Measurements from ENCODE around the gene SRRM2. TPM values are rescaled to one million over a fixed set of nuclear protein-coding genes. Genes with fewer than 3 reads are reported as not detected.

The SRRM2 gene
- total and polyA plus RNA-seq, 9 of the 15 experiments (the other 6 are each of a cell fraction or from before 2014, with no cell fraction given): 26.7 to 563 (median 81.1) TPM

DNA sequence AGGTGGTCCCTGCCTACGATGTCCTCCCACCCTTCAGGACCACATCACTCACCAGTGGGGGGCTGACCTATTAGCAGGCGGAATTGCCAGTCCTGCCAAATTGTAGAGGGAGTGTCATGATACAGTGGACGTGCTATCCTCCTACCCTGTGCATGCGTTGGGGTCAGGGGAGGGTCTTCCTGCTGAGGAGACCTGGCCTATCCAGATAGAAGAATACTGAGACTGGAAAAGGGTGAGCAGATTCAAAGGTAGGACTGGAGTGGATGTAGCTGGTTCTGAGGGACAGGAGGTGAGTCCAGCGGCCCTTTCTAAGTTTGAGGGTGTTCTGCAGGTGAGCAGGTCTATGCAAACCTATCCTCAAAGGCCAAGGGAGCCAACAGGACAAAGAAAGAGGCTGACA, 53.8 kb downstream of the SRRM2 start:
- peaks cover 4 to 50% of the 10 kb centered on the region in 2 experiments; a peak in 4 of 5 replicates for H3K27me3 ChIP-seq (ENCODE audit: control insufficient read depth in 2 of 2, insufficient read depth in 2 of 2, low read length in 2 of 2)
- intact Hi-C loops (cut with micrococcal nuclease) (no loop called here), in situ Hi-C loops (cut with MboI) (no loop called here)
- no peaks in the 10 kb centered on the region for H3K36me3 ChIP-seq (ENCODE audit: control insufficient read depth, insufficient read depth, low read length)
- CTCF ChIA-PET (ENCODE audit: low intra/inter-chr PET ratio): no interaction called here
- peaks cover 0 to under 1% of the 10 kb centered on the region in 2 experiments; a peak in 1 of 5 replicates for H3K4me1 ChIP-seq (replicated peaks in 1 of 2; ENCODE audit: control insufficient read depth in 2 of 2, insufficient read depth in 2 of 2, low read length in 2 of 2)
- no peak overlapping the region for H3K9ac ChIP-seq (ENCODE audit: insufficient read depth in 1 of 2, low read depth in 2 of 2, low read length in 2 of 2)
- FAIRE-seq (no peak), ATAC-seq (no peak), DNase-seq (ENCODE audit: extremely low read depth in 1 of 4, low spot score in 3 of 4) (no peak)
- 0% methylated on average over 5 of the region's 5 CpGs for WGBS (ENCODE audit: insufficient coverage, low coverage, missing lambda C conversion rate)
- no peak overlapping the region for H3K27ac ChIP-seq (ENCODE audit: extremely low read depth, low read depth, low read length)
- H3K79me2 ChIP-seq (ENCODE audit: control insufficient read depth, insufficient read depth, low read length): no peaks in the 10 kb centered on the region
- no peaks in the 10 kb centered on the region for H3K9me1 ChIP-seq (ENCODE audit: control insufficient read depth, insufficient read depth, low read length)
- no peaks in the 10 kb centered on the region for H4K20me1 ChIP-seq (replicated peaks; ENCODE audit: control insufficient read depth, insufficient read depth, low read length)
- peaks cover 4% of the 10 kb centered on the region; the same call in 1 of the 2 replicates for H3K9me3 ChIP-seq (replicated peaks; ENCODE audit: control insufficient read depth, insufficient read depth, low read depth, low read length)
- POLR2A ChIA-PET: no interaction called here
- H3K4me2 ChIP-seq (ENCODE audit: insufficient read depth, low read length): no peak overlapping the region
- BruUV-seq (replicated peaks): no TSS peak
- no peak overlapping the region for H2AFZ ChIP-seq (ENCODE audit: low read depth, low read length)
- no peak overlapping the region for H3K4me3 ChIP-seq
- no peak for TF ChIP-seq MBD1 (CRISPR knock-in tag; IDR thresholded peaks at IDR 0.05)
- TF ChIP-seq ZNF3 (CRISPR knock-in tag; IDR thresholded peaks at IDR 0.05): no peak
- TF ChIP-seq ZKSCAN1 (IDR thresholded peaks at IDR 0.05; ENCODE audit: low read depth, low read length): no peak
- TF ChIP-seq SMAD2 (IDR thresholded peaks at IDR 0.05; ENCODE audit: low read depth, low read length): no peak
- TF ChIP-seq ATF6 (CRISPR knock-in tag; IDR thresholded peaks at IDR 0.05): no peak
- no peak for TF ChIP-seq ZBED1 (IDR thresholded peaks at IDR 0.05)
- TF ChIP-seq, protein P1, sequence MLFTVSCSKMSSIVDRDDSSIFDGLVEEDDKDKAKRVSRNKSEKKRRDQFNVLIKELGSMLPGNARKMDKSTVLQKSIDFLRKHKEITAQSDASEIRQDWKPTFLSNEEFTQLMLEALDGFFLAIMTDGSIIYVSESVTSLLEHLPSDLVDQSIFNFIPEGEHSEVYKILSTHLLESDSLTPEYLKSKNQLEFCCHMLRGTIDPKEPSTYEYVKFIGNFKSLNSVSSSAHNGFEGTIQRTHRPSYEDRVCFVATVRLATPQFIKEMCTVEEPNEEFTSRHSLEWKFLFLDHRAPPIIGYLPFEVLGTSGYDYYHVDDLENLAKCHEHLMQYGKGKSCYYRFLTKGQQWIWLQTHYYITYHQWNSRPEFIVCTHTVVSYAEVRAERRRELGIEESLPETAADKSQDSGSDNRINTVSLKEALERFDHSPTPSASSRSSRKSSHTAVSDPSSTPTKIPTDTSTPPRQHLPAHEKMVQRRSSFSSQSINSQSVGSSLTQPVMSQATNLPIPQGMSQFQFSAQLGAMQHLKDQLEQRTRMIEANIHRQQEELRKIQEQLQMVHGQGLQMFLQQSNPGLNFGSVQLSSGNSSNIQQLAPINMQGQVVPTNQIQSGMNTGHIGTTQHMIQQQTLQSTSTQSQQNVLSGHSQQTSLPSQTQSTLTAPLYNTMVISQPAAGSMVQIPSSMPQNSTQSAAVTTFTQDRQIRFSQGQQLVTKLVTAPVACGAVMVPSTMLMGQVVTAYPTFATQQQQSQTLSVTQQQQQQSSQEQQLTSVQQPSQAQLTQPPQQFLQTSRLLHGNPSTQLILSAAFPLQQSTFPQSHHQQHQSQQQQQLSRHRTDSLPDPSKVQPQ (CRISPR knock-in tag; IDR thresholded peaks at IDR 0.05; ENCODE audit: borderline replicate concordance): no peak
- TF ChIP-seq, protein P2, sequence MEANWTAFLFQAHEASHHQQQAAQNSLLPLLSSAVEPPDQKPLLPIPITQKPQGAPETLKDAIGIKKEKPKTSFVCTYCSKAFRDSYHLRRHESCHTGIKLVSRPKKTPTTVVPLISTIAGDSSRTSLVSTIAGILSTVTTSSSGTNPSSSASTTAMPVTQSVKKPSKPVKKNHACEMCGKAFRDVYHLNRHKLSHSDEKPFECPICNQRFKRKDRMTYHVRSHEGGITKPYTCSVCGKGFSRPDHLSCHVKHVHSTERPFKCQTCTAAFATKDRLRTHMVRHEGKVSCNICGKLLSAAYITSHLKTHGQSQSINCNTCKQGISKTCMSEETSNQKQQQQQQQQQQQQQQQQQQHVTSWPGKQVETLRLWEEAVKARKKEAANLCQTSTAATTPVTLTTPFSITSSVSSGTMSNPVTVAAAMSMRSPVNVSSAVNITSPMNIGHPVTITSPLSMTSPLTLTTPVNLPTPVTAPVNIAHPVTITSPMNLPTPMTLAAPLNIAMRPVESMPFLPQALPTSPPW (CRISPR knock-in tag; IDR thresholded peaks at IDR 0.05): no peak
- TF ChIP-seq MAFK (IDR thresholded peaks at IDR 0.05; ENCODE audit: low read length): no peak
- no peak for TF ChIP-seq RCOR1 (IDR thresholded peaks at IDR 0.05; ENCODE audit: borderline replicate concordance in 1 of 2, low read depth in 2 of 2, low read length in 2 of 2)
- no peak for TF ChIP-seq SMAD1 (IDR thresholded peaks at IDR 0.05; ENCODE audit: low read depth, low read length, partially characterized antibody)
- TF ChIP-seq MLX (CRISPR knock-in tag; conservative IDR thresholded peaks at IDR 0.05): no peak
- TF ChIP-seq POLR3A (IDR thresholded peaks at IDR 0.05; ENCODE audit: borderline replicate concordance, extremely low read depth, insufficient read depth, insufficient read length): no peak
- TF ChIP-seq RBM15 (IDR thresholded peaks at IDR 0.05; ENCODE audit: insufficient read depth, low read length): no peak
